Measurements from ENCODE around the gene SLC25A21.

DNA sequence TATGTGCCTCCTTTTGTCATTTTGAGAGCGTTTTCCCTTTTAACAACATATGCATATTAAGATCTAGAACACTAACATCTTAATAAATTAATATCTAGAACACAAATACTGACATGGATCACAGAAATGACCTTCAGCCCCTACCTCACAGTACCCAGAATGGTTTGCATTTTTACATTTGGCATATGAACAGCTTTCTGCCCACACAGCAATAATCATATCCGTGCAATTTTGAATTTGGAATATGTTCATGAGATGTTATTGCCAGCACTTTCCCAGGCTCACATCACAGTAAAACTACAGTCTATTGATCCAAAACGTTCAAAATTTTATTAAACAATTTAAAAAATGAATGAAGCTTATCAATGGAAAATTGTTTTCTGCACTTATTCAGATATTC lies 114.6 kb downstream of the SLC25A21 start:
- TF ChIP-seq, protein P1, sequence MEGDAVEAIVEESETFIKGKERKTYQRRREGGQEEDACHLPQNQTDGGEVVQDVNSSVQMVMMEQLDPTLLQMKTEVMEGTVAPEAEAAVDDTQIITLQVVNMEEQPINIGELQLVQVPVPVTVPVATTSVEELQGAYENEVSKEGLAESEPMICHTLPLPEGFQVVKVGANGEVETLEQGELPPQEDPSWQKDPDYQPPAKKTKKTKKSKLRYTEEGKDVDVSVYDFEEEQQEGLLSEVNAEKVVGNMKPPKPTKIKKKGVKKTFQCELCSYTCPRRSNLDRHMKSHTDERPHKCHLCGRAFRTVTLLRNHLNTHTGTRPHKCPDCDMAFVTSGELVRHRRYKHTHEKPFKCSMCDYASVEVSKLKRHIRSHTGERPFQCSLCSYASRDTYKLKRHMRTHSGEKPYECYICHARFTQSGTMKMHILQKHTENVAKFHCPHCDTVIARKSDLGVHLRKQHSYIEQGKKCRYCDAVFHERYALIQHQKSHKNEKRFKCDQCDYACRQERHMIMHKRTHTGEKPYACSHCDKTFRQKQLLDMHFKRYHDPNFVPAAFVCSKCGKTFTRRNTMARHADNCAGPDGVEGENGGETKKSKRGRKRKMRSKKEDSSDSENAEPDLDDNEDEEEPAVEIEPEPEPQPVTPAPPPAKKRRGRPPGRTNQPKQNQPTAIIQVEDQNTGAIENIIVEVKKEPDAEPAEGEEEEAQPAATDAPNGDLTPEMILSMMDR (IDR thresholded peaks at IDR 0.05), result no peak
- no peak for TF ChIP-seq POLR2AphosphoS5 (IDR thresholded peaks at IDR 0.05)
- TF ChIP-seq POLR2A (IDR thresholded peaks at IDR 0.05), result no peak
- no peak for TF ChIP-seq EP300 (IDR thresholded peaks at IDR 0.05)
